Stimulated activated CD4-positive, alpha-beta T cell treated with anti-CD3 and anti-CD28 coated beads, Interleukin-15, amount 100 ng/mL, for 48 hours (primary cell): ENCODE measurements around the gene SPC24.

Source experiments
- DNase-seq, 2 donors: peaks; one replicate each; pipeline ENCODE4 v3.0.0-alpha.2; 2020; ENCODE audit warnings: low read depth in 2 of 2

The SPC24 gene, protein sequence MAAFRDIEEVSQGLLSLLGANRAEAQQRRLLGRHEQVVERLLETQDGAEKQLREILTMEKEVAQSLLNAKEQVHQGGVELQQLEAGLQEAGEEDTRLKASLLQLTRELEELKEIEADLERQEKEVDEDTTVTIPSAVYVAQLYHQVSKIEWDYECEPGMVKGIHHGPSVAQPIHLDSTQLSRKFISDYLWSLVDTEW

DNA sequence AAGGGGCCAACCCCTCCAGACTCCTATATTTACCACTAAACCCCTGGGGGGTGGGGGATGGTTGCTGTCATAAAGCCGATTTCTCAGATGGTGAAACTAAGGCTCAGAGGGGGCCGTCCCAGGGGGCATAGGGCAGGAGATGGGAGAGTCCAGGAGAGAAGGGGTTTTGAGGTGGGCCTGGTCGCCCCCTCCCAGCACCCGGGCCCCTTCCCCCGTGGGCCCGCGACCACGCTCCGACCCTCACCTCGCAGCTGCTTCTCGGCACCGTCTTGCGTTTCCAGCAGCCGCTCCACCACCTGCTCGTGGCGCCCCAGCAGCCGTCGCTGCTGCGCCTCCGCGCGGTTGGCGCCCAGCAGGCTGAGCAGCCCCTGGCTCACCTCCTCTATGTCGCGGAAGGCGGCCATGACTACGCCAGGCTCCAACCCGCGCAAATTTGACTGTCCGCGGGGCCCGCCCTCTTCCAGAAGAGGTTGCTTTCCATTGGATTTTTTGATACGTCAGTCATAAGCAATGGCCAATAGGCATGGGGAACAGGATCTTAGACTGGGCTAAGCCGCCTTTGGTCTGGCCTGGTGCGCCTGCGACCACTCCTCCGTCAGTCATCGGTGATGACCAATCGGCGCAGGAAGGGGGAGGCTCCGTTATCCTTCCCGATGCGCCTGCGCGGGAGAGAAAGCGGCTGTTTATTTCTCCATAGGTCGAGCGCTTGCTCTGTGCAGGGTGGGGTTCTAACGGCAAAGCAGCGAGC lies at the start of gene SPC24:
Gene SPC24 (minus strand): TSS at position 410 of the 748 bp plus-strand sequence. CDS start 6 bp downstream, at position 404.
- DNase-seq = peak; percentile 91 to 92

- no peak for DNase-seq
Measured at GRCh38 chr19:11204943-11205349, 49.4 kb upstream of the SPC24 start.

- DNase-seq = no peak
Measured at GRCh38 chr19:11204076-11204602, 48.6 kb upstream of the SPC24 start.

- no peak for DNase-seq
Measured at GRCh38 chr19:11203194-11204075, 47.9 kb upstream of the SPC24 start.

GRCh38 chr19:11202488-11203193 lies 47.1 kb upstream of the SPC24 start:
- no peak for DNase-seq

- no peak for DNase-seq
Measured at GRCh38 chr19:11201791-11202190, 46.2 kb upstream of the SPC24 start.

DNA sequence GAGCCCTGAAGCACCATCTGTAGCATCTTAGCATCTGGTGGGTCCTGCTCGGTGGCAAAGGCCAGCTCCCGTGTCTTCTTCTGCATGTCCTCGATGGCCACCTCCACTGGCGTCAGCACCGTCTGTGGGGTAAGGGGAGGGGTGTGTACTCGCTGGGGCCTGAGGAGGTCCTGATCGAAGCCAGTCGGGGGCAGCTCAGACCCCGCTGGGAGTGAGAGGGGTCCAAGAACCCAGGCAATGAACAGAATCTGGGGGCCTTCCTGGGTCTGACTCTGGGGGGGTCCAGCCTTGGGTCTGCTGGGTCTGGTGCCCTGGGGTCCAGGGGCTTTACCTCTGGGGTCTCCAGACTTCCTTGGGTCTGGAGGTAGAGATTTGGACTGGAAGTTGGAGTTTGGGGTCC lies 45.3 kb upstream of the SPC24 start:
- DNase-seq = no peak

GRCh38 chr19:11200015-11200574 lies 44.5 kb upstream of the SPC24 start:
- no peak for DNase-seq

DNA sequence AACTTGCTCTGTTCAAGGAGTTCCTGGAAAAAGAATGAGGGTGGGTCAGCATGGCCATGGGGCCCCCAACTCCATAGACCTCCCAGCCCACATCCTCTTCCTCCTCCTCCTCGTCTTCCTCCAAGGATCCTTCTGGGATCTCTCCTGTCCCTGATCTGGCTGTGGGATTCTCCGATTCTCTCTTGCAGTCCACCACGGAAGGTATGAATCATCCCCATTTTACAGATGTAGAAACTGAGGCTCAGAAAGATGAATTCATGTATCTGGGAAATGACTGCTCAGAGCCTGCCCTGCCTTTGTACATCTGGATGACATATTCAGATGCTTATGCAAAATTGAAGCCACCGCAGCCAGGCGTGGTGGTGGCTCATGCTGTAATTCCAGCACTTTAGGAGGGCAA lies 43.9 kb upstream of the SPC24 start:
- DNase-seq = no peak

DNA sequence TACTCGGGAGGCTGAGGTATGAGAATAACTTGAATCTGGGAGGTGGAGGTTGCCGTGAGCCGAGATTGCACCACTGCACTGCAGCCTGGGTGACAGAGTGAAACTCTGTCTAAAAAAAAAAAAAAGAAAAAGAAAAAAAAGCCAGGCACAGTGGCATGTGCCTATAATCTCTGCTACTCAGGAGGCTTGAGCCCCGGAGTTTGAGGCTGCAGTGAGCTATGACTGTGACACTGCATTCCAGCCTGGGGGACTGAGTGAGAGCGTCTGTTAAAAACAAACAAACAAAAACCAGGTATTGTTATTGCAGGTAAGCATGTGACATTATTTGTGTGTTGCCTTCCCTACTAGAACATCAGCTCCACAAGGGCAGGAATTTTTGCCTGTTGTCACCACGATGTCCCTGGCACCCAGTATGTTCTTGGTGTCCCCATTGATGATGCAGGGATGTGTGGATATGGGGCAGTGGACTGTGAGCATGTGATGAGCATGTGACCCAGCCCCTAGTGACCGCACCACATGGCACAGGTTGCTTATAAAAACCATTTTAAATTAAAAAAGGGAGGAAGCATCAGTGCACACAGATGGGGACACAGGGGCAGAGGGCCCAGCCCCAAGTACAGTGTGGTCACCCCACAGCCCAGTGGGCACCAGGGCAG lies 43.3 kb upstream of the SPC24 start:
- DNase-seq = no peak

DNA sequence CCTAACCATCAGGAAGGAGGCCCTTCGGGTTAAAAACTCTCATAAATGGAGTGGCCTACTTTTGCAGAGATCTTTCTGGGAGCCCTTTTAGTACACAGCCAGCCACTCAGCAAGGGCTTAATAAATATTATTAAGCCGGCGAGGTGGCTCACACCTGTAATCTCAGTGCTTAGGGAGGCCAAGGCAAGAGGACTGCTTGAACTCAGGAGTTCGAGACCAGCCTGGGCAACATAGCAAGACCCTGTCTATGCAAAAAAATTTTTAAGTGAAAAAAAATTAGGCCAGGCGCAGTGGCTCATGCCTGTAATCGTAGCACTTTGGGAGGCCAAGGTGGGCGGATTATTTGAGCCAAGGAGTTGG lies 42.6 kb upstream of the SPC24 start:
- no peak for DNase-seq

DNA sequence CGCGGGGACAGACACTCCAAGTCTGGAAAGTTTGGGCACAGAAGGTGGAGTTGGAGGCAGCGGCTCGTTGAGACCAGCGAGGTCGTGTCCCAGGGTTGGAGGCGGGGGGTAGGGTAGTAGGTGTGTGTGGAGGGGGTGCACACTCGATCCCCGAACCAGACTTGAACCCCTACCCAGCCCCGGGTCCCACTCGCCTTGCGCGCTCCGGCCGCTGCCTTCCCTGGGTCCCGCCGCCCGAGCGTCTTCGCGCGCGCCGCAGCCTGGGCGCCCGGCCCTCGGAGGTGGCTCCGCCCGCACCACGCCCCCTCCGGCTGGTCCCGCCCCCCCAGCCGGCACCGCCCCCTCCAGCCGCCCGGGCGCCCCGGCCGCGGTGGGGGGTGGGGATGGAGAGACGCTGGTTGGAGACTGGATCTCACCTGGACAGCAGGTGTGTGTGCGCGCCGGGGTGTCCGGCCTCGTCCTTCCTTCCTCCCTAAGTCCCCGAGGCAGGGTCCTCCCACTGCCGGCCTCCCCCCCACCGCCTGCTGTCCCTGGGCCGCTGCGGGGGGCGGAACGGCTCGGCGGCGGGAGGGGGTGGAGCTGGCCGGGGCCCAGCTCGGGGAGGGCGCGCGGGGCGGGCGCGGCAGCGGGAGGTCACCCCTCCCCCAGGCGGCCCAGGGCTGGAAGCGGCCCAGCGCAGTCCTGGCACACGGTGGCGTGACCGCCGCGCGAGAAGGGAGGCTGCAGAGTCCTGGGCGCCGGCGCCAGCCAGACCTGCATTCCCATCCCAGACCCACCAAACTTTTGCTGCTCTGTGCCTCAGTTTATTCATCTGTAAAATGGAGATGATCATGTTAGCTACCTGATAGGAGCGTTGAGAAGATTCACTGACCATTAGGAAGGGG lies 42.0 kb upstream of the SPC24 start, which contains the start of gene KANK2:
Gene KANK2 (minus strand): TSS at position 255 of the 884 bp plus-strand sequence. CDS start 3,034 bp downstream, outside the sequence.
- peak; percentile 37 to 74 for DNase-seq

GRCh38 chr19:11196406-11197287 lies 41.1 kb upstream of the SPC24 start:
- DNase-seq = no peak

- DNase-seq = no peak
Measured at GRCh38 chr19:11195681-11196080, 40.1 kb upstream of the SPC24 start.

DNA sequence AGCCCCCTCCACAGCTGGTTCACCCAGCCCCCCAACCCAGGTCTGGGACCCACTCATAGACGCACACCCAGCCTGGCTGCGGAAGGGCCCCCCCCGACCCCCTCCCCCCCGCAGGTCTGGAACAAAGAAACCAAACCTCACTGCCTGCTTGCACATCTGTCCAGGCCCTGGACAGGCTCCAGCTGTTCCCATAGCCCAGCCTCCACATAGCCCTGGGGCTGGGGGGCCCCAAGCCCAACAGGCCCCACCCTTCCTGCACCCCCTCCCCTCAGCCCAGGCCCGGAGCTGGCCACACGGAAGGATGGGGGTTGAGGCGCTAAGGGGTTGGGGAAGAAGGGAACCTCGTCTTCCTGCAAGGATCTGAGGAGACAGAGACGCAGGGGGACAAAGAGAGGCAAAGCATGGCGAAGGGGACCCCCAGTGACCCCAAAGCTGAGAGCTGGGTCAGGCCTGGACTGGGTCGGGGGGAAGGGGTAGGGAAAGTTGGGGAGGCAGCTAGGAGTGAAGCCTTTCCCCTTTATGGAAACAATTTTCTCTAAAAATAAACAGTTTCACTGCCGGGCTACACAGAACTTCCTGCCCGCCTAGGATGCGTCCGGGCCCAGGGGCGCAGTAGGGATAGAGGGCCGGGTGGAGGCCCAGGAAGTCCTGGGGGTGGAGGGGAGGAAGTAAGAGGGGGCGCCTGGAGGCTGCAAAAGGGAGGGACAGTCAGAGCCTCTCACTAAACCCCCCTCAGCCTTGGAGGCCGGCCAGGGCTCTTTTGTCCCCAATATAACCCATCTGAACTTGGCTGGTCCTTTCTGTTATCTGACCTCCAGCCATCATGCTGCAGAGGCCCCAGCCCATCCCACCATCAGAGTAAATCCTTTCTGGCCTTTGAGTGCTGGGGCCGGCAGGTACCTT lies 39.3 kb upstream of the SPC24 start:
- no peak for DNase-seq

- no peak for DNase-seq
Measured at GRCh38 chr19:11194173-11194572, 38.6 kb upstream of the SPC24 start.
